GM12875 (cell line): ENCODE data around the gene SLC5A9.

Source experiments
- H3K4me3 ChIP-seq: one replicate; pipeline ENCODE4 v1.5.1; 2011; ENCODE audit warnings: low read depth, low read length, control low read depth
- TF ChIP-seq, protein P1 (sequence below): IDR thresholded peaks from 2 replicates; pipeline ENCODE4 v1.5.1; 2011; ENCODE audit warnings: low read depth, mild to moderate bottlenecking, control low read depth, inconsistent platforms, low read length, moderate library complexity, borderline replicate concordance; ENCODE audit not compliant: insufficient read depth

SLC5A9 gene

DNA sequence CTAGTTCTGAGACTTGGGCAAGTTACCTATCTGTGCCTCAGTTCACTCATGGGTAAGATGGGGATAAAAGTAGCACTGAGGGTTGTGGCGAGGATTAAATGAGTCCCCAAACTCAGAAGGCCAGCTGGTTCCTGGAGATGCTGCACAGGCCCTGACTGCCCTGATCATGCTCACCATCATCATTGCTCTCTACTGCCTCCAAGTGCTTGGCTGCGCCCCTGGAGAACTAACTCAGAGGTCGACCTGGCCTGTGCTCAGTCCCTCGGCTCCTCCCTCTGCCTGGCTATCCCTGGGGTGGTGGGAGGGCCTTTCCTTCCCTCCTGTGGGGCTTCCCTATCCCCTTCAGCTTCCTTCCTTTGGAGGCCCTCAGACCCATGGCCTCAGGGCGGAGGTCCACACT, 5.6 kb downstream of the SLC5A9 start:
- H3K4me3 ChIP-seq: no peak overlapping the region
- TF ChIP-seq, protein P1, sequence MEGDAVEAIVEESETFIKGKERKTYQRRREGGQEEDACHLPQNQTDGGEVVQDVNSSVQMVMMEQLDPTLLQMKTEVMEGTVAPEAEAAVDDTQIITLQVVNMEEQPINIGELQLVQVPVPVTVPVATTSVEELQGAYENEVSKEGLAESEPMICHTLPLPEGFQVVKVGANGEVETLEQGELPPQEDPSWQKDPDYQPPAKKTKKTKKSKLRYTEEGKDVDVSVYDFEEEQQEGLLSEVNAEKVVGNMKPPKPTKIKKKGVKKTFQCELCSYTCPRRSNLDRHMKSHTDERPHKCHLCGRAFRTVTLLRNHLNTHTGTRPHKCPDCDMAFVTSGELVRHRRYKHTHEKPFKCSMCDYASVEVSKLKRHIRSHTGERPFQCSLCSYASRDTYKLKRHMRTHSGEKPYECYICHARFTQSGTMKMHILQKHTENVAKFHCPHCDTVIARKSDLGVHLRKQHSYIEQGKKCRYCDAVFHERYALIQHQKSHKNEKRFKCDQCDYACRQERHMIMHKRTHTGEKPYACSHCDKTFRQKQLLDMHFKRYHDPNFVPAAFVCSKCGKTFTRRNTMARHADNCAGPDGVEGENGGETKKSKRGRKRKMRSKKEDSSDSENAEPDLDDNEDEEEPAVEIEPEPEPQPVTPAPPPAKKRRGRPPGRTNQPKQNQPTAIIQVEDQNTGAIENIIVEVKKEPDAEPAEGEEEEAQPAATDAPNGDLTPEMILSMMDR: 0 out of 2 replicates have a peak, but pooled peaks have one; percentile 17

DNA sequence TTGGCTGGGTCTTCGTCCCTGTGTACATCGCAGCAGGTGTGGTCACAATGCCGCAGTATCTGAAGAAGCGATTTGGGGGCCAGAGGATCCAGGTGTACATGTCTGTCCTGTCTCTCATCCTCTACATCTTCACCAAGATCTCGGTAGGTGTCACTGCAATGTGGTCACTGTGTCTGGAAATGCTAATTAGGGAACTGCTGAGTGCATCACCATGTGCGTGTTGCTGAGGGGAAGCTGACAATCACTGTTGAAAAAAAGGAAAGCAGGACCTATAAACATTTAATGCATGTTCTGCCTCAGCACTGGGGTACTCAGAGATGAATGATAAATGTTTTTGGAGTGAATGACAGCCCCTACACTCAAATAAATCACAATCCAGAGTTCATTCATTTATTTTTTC, 6.8 kb downstream of the SLC5A9 start:
- TF ChIP-seq, protein P1: no peak

DNA sequence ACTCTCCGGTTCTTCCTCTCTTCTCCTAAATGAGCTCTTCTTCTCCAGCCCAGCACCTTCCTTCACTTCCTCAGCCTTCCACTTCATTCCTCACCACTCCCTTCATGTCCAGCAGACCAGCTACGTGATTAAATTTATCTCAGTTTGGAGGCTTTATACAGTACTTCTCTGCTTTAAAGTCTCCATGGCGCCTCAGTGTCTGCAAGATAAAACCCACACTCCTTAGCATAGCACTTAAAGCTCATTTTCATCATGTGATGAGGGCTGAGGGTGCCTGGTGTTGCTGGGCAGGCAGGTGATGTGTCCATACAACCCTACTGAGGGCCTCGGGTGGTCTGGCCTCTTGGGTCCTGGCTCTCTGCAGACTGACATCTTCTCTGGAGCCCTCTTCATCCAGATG, 7.7 kb downstream of the SLC5A9 start:
- H3K4me3 ChIP-seq: no peak overlapping the region
- TF ChIP-seq, protein P1: no peak

More for the DNA sequence above, 6.8 kb downstream of the SLC5A9 start:
- H3K4me3 ChIP-seq: no peak overlapping the region

DNA sequence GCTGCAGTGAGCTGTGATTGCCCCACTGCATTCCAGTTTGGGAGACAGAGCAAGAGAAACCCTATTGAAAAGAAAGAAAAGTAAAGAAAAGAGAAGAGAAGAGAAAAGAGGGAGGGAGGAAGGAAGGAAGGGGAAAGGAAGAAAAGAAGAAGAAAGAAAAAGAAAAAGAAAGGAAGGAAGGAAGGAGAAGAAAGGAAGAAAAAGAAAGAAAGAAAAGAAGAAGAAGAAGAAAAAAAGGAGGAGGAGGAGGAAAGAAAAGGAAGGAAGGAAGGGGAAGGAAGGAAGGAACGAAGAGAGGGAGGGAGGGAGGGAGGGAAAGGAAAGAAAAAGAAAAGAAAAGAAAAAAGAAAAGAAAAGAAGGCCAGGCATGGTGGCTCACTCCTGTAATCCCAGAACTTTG, 10.2 kb downstream of the SLC5A9 start:
- TF ChIP-seq, protein P1: no peak
- H3K4me3 ChIP-seq: no peak overlapping the region

DNA sequence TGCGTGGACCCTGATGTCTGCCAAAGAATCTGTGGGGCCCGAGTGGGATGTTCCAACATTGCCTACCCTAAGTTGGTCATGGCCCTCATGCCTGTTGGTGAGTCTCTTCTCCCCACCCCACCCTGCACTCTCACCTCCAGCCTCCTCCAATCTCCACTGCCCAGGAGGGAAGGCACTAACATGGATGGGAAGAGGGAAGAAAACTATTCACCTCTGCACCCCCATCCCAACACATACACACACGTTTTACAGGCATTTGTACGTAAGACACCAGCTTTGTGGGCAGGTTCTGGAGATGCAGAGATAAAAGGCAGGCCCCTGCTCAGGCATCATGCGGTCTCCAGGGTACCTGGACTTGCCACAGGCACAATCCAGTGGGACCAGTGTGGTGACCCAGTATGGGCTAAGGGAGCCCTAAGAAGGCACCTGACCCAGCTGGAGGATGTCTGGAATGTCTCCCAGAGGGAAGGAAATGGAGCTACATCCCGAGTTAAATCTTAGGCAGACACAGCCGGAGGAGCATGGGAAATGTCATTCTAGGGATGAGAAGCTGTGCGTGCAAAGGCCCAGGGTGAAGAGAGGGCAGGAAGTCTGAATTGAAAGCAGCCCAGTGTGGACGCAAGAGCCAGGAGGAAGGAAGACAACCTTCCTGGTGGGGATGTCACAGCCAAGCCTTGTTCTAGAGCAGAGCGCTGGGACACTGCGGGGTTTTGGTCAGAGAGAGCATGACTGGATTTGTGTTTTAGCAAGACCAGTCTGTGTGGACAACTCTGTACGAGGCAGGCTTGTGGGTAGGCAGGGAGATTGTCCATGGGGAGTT, 11.4 kb downstream of the SLC5A9 start:
- TF ChIP-seq, protein P1: no peak
- H3K4me3 ChIP-seq: no peak overlapping the region

DNA sequence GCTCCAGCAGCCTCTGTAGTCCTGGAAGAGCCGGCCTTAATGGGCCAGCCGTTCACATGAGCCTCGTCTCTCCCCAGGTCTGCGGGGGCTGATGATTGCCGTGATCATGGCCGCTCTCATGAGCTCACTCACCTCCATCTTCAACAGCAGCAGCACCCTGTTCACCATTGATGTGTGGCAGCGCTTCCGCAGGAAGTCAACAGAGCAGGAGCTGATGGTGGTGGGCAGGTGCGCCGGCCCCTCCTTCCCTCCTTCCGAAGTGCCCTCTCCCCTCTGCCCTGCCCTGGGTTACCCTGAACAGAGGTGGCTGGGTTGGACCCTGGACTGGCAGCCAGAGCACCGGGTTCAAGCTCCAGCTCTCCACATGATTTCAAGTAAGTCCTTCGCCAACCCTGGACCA, 13.1 kb downstream of the SLC5A9 start:
- TF ChIP-seq, protein P1: no peak
- H3K4me3 ChIP-seq: no peak overlapping the region
